T-cell (primary cell): Measurements from ENCODE around the gene PITPNC1. TPM values are rescaled to one million over a fixed set of nuclear protein-coding genes. Genes with fewer than 3 reads are reported as not detected.
A peak's percentile ranks its signal among the peaks of the same experiment; 100 is the strongest.

Experiments used
- ATAC-seq, 4 experiments: fragments of 200-7000 bp in 3 of 4; fragments of 150-1000 bp in 1 of 4; cut with Tn5 transposase; replicated peaks in 1 of 4; 1 replicate in 3 of 4; 2 replicates in 1 of 4; pipeline ENCODE4 v1.10.0; 2021; ENCODE audit warnings: moderate library complexity in 3 of 4, mild to moderate bottlenecking in 2 of 4, moderate number of reproducible peaks in 1 of 4
- CTCF ChIA-PET, 2 donors: fragments of 300-600 bp; sonication (Branson Sonifier 250); formaldehyde crosslinking; loops; one replicate each; lab custom pipeline; 2022; ENCODE audit warnings: antibody characterized with exemption in 2 of 2; lab: Charles Lee
- POLR2A ChIA-PET, 2 donors: fragments of 300-600 bp; sonication (Branson Sonifier 250); formaldehyde crosslinking; loops; one replicate each; lab custom pipeline; 2022; ENCODE audit warnings: antibody characterized with exemption in 2 of 2; lab: Charles Lee
- DNase-seq, 35 experiments: peaks; one replicate each; pipeline versions ENCODE4 v3.0.0 to v3.0.0-alpha.2; 2013 to 2023
- H3K27ac ChIP-seq: one replicate; pipeline ENCODE4 v1.5.1; 2013; ENCODE audit warnings: low read length
- H3K27me3 ChIP-seq, 2 experiments: replicated peaks in 1 of 2; 1 replicate in 1 of 2; 2 replicates in 1 of 2; pipeline versions ENCODE4 v1.6.1 to v1.7.0; 2013; ENCODE audit warnings: low read length in 1 of 2, mixed read lengths in 1 of 2; ENCODE audit not compliant: control insufficient read depth in 2 of 2, insufficient read depth in 2 of 2; ENCODE audit errors: extremely low read depth in 1 of 2
- H3K36me3 ChIP-seq, 2 donors: 1 replicate in 1 of 2; 2 replicates in 1 of 2; pipeline versions ENCODE4 v1.6.1 to v1.7.0; 2013; ENCODE audit warnings: low read length in 1 of 2; ENCODE audit not compliant: control insufficient read depth in 2 of 2, insufficient read depth in 1 of 2; ENCODE audit errors: extremely low read depth in 1 of 2
- H3K4me1 ChIP-seq, 2 experiments: 1 replicate in 1 of 2; 2 replicates in 1 of 2; pipeline versions ENCODE4 v1.6.1 to v1.7.0; 2013; ENCODE audit warnings: low read length in 2 of 2, mixed read lengths in 1 of 2; ENCODE audit not compliant: insufficient read depth in 2 of 2, control insufficient read depth in 1 of 2; ENCODE audit errors: extremely low read depth in 1 of 2
- H3K4me3 ChIP-seq, 2 donors: 1 replicate in 1 of 2; 2 replicates in 1 of 2; pipeline versions ENCODE4 v1.5.1 to v1.7.0; 2013; ENCODE audit warnings: mild to moderate bottlenecking in 2 of 2, low read length in 1 of 2, moderate library complexity in 1 of 2; ENCODE audit not compliant: control insufficient read depth in 1 of 2; ENCODE audit errors: extremely low read depth in 1 of 2
- H3K9me3 ChIP-seq: 2 replicates; pipeline ENCODE4 v1.7.0; 2013
- H3K27ac Mint-ChIP-seq, 2 donors: one replicate each; pipeline ENCODE4 v1.8.0; 2020 to 2021; ENCODE audit warnings: mild to moderate bottlenecking in 2 of 2, mixed read lengths in 2 of 2
- H3K27me3 Mint-ChIP-seq, 2 donors: one replicate each; pipeline ENCODE4 v1.8.0; 2021 to 2022; ENCODE audit warnings: mixed read lengths in 2 of 2
- H3K36me3 Mint-ChIP-seq: one replicate; pipeline ENCODE4 v1.8.0; 2021; ENCODE audit warnings: mixed read lengths
- H3K4me1 Mint-ChIP-seq, 3 donors: one replicate each; pipeline ENCODE4 v1.8.0; 2020 to 2022; ENCODE audit warnings: mixed read lengths in 3 of 3, mild to moderate bottlenecking in 1 of 3
- H3K4me3 Mint-ChIP-seq, 3 donors: one replicate each; pipeline ENCODE4 v1.8.0; 2020 to 2022; ENCODE audit warnings: mild to moderate bottlenecking in 3 of 3, mixed read lengths in 3 of 3, moderate library complexity in 3 of 3
- H3K9me3 Mint-ChIP-seq, 3 donors: one replicate each; pipeline ENCODE4 v1.8.0; 2020 to 2022; ENCODE audit warnings: mixed read lengths in 3 of 3
- WGBS: methylation state at CpG from one replicate; pipeline ENCODE4 v1.1.5; 2013; ENCODE audit warnings: missing lambda C conversion rate; ENCODE audit not compliant: insufficient coverage; 5-methylcytosine and 5-hydroxymethylcytosine counted together
- total RNA-seq, 35 experiments: library from RNA in 6 of 35; stranded (reverse) in 6 of 35; fragments of 120-200 nt in 1 of 35; gene quantifications; one replicate each; pipeline versions ENCODE4 v1.2.1 to v1.2.4 and lab custom pipeline; 2013 to 2026

Gene PITPNC1
- total RNA-seq, 5 donors from 2014 or later (not counting 1 experiment from before 2014, with no cell fraction given): 82.6 to 132 (median 111) TPM

GRCh38 chr17:67729903-67730302, 352.8 kb downstream of the PITPNC1 start:
- ChIA-PET CTCF (interaction anchor here in 1 of 2 donors (0.6 kb wide), 1 partner anchor 9 kb away, joined by 3 read pairs; no protein-coding TSS in a partner anchor), POLR2A (interaction anchor here (0.6 kb wide), 2 partner anchors 18 to 354 kb away, joined by 3 to 4 read pairs; no protein-coding TSS in a partner anchor)
- H3K9me3 ChIP-seq: no peaks in the 10 kb centered on the region
- H3K36me3 Mint-ChIP-seq: peaks cover 68% of the 10 kb centered on the region
- H3K27me3 ChIP-seq: no peaks in the 10 kb centered on the region
- peaks cover 47 to 54% (median 48%) of the 10 kb centered on the region in 3 donors for H3K4me1 Mint-ChIP-seq
- H3K36me3 ChIP-seq: peaks cover 10 to 81% of the 10 kb centered on the region in 2 donors
- H3K4me3 ChIP-seq: no peak overlapping the region
- H3K4me3 Mint-ChIP-seq: no peak overlapping the region
- 94% methylated on average over 4 of the region's 6 CpGs for WGBS
- H3K27ac ChIP-seq: no peak overlapping the region
- no peak overlapping the region for H3K27ac Mint-ChIP-seq
- no peak for DNase-seq
- H3K4me1 ChIP-seq: peaks cover 10 to 11% of the 10 kb centered on the region in 2 experiments
- H3K9me3 Mint-ChIP-seq: no peaks in the 10 kb centered on the region
- no peaks in the 10 kb centered on the region for H3K27me3 Mint-ChIP-seq
- ATAC-seq: no peak

- ChIA-PET POLR2A (no interaction called here), CTCF (no interaction called here)
- Histone ChIP-seq H3K27me3 (no peaks in the 10 kb centered on the region), H3K36me3 (peaks cover 10 to 81% of the 10 kb centered on the region in 2 donors), H3K4me1 (peaks cover 3 to 5% of the 10 kb centered on the region in 2 experiments), H3K9me3 (no peaks in the 10 kb centered on the region), H3K27ac (no peak overlapping the region), H3K4me3 (no peak overlapping the region)
- H3K36me3 Mint-ChIP-seq: peaks cover 61% of the 10 kb centered on the region
- ATAC-seq (no peak), DNase-seq (no peak)
- WGBS: no CpG with 5 or more reads among the region's 7 CpGs
- no peak overlapping the region for H3K4me3 Mint-ChIP-seq
- peaks cover 39 to 47% (median 40%) of the 10 kb centered on the region in 3 donors for H3K4me1 Mint-ChIP-seq
- H3K27me3 Mint-ChIP-seq: no peaks in the 10 kb centered on the region
- H3K27ac Mint-ChIP-seq: no peak overlapping the region
- H3K9me3 Mint-ChIP-seq: no peaks in the 10 kb centered on the region
Observed at GRCh38 chr17:67730731-67731130, 353.6 kb downstream of the PITPNC1 start.

- CTCF ChIA-PET: no interaction called here
- ATAC-seq (no peak), DNase-seq (no peak)
- H3K4me1 ChIP-seq: no peaks in the 10 kb centered on the region
- Mint-ChIP-seq H3K36me3 (peaks cover 67% of the 10 kb centered on the region), H3K27ac (peak overlapping the region; percentile 19 to 44), H3K4me1 (peaks cover 25 to 30% (median 26%) of the 10 kb centered on the region in 3 donors), H3K4me3 (no peak overlapping the region), H3K9me3 (no peaks in the 10 kb centered on the region), H3K27me3 (no peaks in the 10 kb centered on the region)
- peaks cover 9 to 83% of the 10 kb centered on the region in 2 donors for H3K36me3 ChIP-seq
- POLR2A ChIA-PET: interaction anchor here in 1 of 2 donors (0.6 kb wide), 1 partner anchor 242 kb away, joined by 4 read pairs; no protein-coding TSS in a partner anchor
- H3K9me3 ChIP-seq: no peaks in the 10 kb centered on the region
- no peak overlapping the region for H3K4me3 ChIP-seq
- no peaks in the 10 kb centered on the region for H3K27me3 ChIP-seq
- H3K27ac ChIP-seq: no peak overlapping the region
- no CpG with 5 or more reads among the region's 2 CpGs for WGBS
Observed at GRCh38 chr17:67733449-67733848, 356.4 kb downstream of the PITPNC1 start.

GRCh38 chr17:67737145-67737544, 360.1 kb downstream of the PITPNC1 start:
- no peak overlapping the region for H3K4me3 ChIP-seq
- H3K9me3 ChIP-seq: no peaks in the 10 kb centered on the region
- ATAC-seq (no peak), DNase-seq (no peak)
- 100% methylated on average over 4 of the region's 8 CpGs for WGBS
- H3K27ac Mint-ChIP-seq: no peak overlapping the region
- ChIA-PET POLR2A (no interaction called here), CTCF (no interaction called here)
- H3K4me3 Mint-ChIP-seq: no peak overlapping the region
- H3K27me3 ChIP-seq: no peaks in the 10 kb centered on the region
- no peaks in the 10 kb centered on the region for H3K9me3 Mint-ChIP-seq
- H3K4me1 ChIP-seq: no peaks in the 10 kb centered on the region
- H3K27me3 Mint-ChIP-seq: no peaks in the 10 kb centered on the region
- H3K27ac ChIP-seq: no peak overlapping the region
- H3K4me1 Mint-ChIP-seq: peaks cover 19 to 22% (median 19%) of the 10 kb centered on the region in 3 donors
- H3K36me3 Mint-ChIP-seq: peaks cover 53% of the 10 kb centered on the region
- peaks cover 15 to 87% of the 10 kb centered on the region in 2 donors for H3K36me3 ChIP-seq

GRCh38 chr17:67742025-67742424, 364.9 kb downstream of the PITPNC1 start:
- H3K4me3 ChIP-seq: no peak overlapping the region
- no peaks in the 10 kb centered on the region for H3K4me1 ChIP-seq
- peaks cover 0 to 4% (median 0%) of the 10 kb centered on the region in 3 donors for H3K4me1 Mint-ChIP-seq
- no peaks in the 10 kb centered on the region for H3K9me3 ChIP-seq
- H3K27me3 Mint-ChIP-seq: no peaks in the 10 kb centered on the region
- H3K27me3 ChIP-seq: no peaks in the 10 kb centered on the region
- DNase-seq (no peak), ATAC-seq (no peak)
- no peak overlapping the region for H3K4me3 Mint-ChIP-seq
- peaks cover 42% of the 10 kb centered on the region for H3K36me3 Mint-ChIP-seq
- H3K36me3 ChIP-seq: peaks cover 9 to 78% of the 10 kb centered on the region in 2 donors
- H3K27ac Mint-ChIP-seq: no peak overlapping the region
- CTCF ChIA-PET: no interaction called here
- no CpG with 5 or more reads among the region's 2 CpGs for WGBS
- no peak overlapping the region for H3K27ac ChIP-seq
- H3K9me3 Mint-ChIP-seq: no peaks in the 10 kb centered on the region
- POLR2A ChIA-PET: no interaction called here

Other genes starting within 250 kb of the PITPNC1 start
- gene HELZ, start 132.1 kb upstream of the PITPNC1 start, total RNA-seq: 100 to 1,000 TPM in 2 of 5 donors, 10 to 100 TPM in 3; 76.0 to 115 (median 91.6) TPM
- gene PSMD12, start 10.7 kb upstream of the PITPNC1 start, total RNA-seq: 10 to 100 TPM; 28.1 to 49.9 (median 37.7) TPM